Panc1 (cell line): ENCODE measurements around the gene MDH2. TPM values are rescaled to one million over a fixed set of nuclear protein-coding genes. Genes with fewer than 3 reads are reported as not detected.

ENCODE experiments used
- ATAC-seq: fragments of 200-7000 bp; cut with Tn5 transposase; 2 replicates; pipeline ENCODE4 v1.9.1; 2020; ENCODE audit warnings: mild to moderate bottlenecking, moderate library complexity
- BruUV-seq: library from RNA; stranded (reverse); fragments of 400-500 nt; replicated peaks from 2 replicates; lab custom pipeline; 2021; lab: Mats Ljungman, UMichigan
- CTCF ChIA-PET: fragments of 300-600 bp; sonication (Branson Sonifier 250); formaldehyde crosslinking; loops from one replicate; lab custom pipeline; 2022; ENCODE audit warnings: antibody characterized with exemption; lab: Charles Lee
- POLR2A ChIA-PET: fragments of 300-600 bp; sonication (Branson Sonifier 250); formaldehyde crosslinking; loops from one replicate; lab custom pipeline; 2022; ENCODE audit warnings: antibody characterized with exemption; lab: Charles Lee
- DNase-seq: peaks from one replicate; pipeline ENCODE4 v3.0.0-alpha.2; 2010; ENCODE audit warnings: low read depth, low spot score
- H3K27ac ChIP-seq: 2 replicates; pipeline ENCODE4 v1.5.1; 2011; ENCODE audit warnings: mild to moderate bottlenecking, low read length, inconsistent platforms
- H3K27me3 ChIP-seq: fragments of 200-500 bp; sonication (Bioruptor generic); 2 replicates; pipeline ENCODE4 v1.6.0; 2014; ENCODE audit warnings: low read length, inconsistent platforms; ENCODE audit not compliant: control insufficient read depth, insufficient read depth
- H3K36me3 ChIP-seq: fragments of 200-500 bp; sonication (Bioruptor generic); 2 replicates; pipeline ENCODE4 v1.5.1; 2014; ENCODE audit warnings: inconsistent platforms, mild to moderate bottlenecking, low read length, moderate library complexity; ENCODE audit not compliant: control insufficient read depth, insufficient read depth
- H3K4me1 ChIP-seq: 2 replicates; pipeline ENCODE4 v1.5.1; 2011; ENCODE audit warnings: inconsistent platforms, mild to moderate bottlenecking, low read length, moderate library complexity; ENCODE audit not compliant: control insufficient read depth, insufficient read depth
- H3K4me3 ChIP-seq, 2 experiments: 2 replicates each; pipeline ENCODE4 v1.5.1; 2011 to 2012; ENCODE audit warnings: low read depth in 2 of 2, low read length in 2 of 2, mild to moderate bottlenecking in 2 of 2, inconsistent platforms in 1 of 2, moderate library complexity in 1 of 2
- H3K9me3 ChIP-seq: fragments of 200-500 bp; sonication (Bioruptor generic); 2 replicates; pipeline ENCODE4 v1.5.1; 2014; ENCODE audit warnings: low read depth, mild to moderate bottlenecking, inconsistent platforms, low read length, moderate library complexity; ENCODE audit not compliant: control insufficient read depth, insufficient read depth
- CTCF ChIP-seq: fragments of 450-650 bp; IDR thresholded peaks from 2 replicates; pipeline ENCODE4 v1.5.1; 2017; ENCODE audit warnings: mild to moderate bottlenecking
- POLR2AphosphoS5 ChIP-seq: IDR thresholded peaks from 2 replicates; pipeline ENCODE4 v1.6.1; 2012; ENCODE audit warnings: mild to moderate bottlenecking, low read depth, low read length, moderate library complexity
- SIN3A ChIP-seq: IDR thresholded peaks from 2 replicates; pipeline ENCODE4 v1.6.1; 2012; ENCODE audit warnings: low read depth, mild to moderate bottlenecking, low read length, moderate library complexity, borderline replicate concordance; ENCODE audit not compliant: insufficient read depth
- TCF7L2 ChIP-seq: IDR thresholded peaks from 2 replicates; pipeline ENCODE4 v1.6.1; 2011; ENCODE audit warnings: mild to moderate bottlenecking, low read depth, low read length, inconsistent platforms
- in situ Hi-C: cut with HindIII; loops from 2 replicates; pipeline ENCODE4 v1.10.0; 2016; ENCODE audit warnings: low sequenced_read_pairs, low pct_unique_long_range_greater_than_20kb
- intact Hi-C: fragments of 100-400 bp; cut with micrococcal nuclease; formaldehyde crosslinking; loops from one replicate; pipeline ENCODE4 v1.10.0; 2022; ENCODE audit not compliant: unreplicated experiment
- total RNA-seq: library from RNA; stranded (reverse); gene quantifications from one replicate; pipeline ENCODE4 v1.2.1, GENCODE V29; 2021; ENCODE audit not compliant: unreplicated experiment
- TF ChIP-seq, protein P1 (sequence below), 2 experiments: IDR thresholded peaks; 2 replicates each; pipeline ENCODE4 v1.6.1; 2011 to 2012; ENCODE audit warnings: low read depth in 2 of 2, control low read depth in 1 of 2, low read length in 1 of 2, mild to moderate bottlenecking in 1 of 2, moderate library complexity in 1 of 2; ENCODE audit not compliant: insufficient read depth in 1 of 2

The MDH2 gene
- total RNA-seq, 1 experiment from 2014 or later, result 365 TPM

- DNase-seq, result no peak
- H3K4me1 ChIP-seq, result peaks cover 16% of the 10 kb centered on the region
- intact Hi-C loops, result no loop called here
- ChIA-PET CTCF (no interaction called here), POLR2A (no interaction called here)
- in situ Hi-C loops, result no loop called here
- no peak for TF ChIP-seq CTCF
- TF ChIP-seq POLR2AphosphoS5, result no peak
- TF ChIP-seq, protein P1, sequence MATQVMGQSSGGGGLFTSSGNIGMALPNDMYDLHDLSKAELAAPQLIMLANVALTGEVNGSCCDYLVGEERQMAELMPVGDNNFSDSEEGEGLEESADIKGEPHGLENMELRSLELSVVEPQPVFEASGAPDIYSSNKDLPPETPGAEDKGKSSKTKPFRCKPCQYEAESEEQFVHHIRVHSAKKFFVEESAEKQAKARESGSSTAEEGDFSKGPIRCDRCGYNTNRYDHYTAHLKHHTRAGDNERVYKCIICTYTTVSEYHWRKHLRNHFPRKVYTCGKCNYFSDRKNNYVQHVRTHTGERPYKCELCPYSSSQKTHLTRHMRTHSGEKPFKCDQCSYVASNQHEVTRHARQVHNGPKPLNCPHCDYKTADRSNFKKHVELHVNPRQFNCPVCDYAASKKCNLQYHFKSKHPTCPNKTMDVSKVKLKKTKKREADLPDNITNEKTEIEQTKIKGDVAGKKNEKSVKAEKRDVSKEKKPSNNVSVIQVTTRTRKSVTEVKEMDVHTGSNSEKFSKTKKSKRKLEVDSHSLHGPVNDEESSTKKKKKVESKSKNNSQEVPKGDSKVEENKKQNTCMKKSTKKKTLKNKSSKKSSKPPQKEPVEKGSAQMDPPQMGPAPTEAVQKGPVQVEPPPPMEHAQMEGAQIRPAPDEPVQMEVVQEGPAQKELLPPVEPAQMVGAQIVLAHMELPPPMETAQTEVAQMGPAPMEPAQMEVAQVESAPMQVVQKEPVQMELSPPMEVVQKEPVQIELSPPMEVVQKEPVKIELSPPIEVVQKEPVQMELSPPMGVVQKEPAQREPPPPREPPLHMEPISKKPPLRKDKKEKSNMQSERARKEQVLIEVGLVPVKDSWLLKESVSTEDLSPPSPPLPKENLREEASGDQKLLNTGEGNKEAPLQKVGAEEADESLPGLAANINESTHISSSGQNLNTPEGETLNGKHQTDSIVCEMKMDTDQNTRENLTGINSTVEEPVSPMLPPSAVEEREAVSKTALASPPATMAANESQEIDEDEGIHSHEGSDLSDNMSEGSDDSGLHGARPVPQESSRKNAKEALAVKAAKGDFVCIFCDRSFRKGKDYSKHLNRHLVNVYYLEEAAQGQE (IDR thresholded peaks at IDR 0.05; ENCODE audit: insufficient read depth in 1 of 2, low read depth in 2 of 2, low read length in 1 of 2), result no peak
- no peak overlapping the region for H3K4me3 ChIP-seq
- no peak for ATAC-seq
- no peak overlapping the region for H3K27ac ChIP-seq
- H3K36me3 ChIP-seq, result no peaks in the 10 kb centered on the region
- no TSS peak for BruUV-seq
- no peaks in the 10 kb centered on the region for H3K9me3 ChIP-seq
- H3K27me3 ChIP-seq, result no peaks in the 10 kb centered on the region
Observed at GRCh38 chr7:76071316-76072242, 23.7 kb downstream of the MDH2 start.

DNA sequence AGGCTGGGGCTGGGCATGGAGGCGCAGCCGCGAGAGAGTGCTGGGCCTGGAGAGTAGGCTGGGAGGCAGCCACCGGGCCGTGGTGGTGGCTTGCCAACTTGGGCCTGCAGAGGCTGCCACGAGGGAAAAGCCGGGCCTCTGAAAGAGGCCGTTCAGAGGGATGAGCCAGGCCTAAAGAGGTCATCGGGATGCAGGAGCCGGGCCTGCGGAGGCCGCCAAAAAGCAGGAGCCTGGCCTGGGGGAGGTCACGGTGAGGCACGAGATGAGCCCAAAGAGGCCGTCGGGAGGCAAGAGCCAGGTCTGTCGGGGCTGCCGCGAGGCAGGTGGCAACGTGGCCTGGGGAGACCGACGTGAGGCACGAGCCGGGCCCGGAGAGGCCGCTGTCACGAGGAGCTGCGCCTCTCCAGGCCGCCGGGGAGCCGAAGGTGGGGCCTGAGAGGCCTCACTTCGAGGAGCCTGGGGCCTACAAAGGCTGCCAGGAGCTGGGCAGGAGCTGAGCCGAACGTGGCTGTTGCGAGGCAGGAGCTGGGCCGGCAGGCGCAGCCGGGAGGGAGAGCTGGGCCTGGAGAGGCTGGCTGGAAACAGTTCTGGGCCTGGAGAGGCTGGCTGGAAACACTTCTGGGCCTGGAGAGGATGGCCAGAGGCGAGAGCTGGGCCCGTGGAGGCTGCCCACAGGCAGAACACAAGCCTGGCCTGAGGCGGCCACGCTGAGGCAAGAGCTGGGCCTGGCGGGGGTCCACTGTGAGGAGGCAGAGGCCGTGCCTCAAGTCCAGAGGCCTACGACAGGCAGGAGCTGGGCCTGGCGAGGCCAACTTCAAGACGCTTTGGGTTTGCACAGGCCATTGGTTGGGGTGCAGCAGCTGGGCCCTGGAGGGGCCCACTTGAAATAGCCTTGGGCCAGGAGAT, 24.6 kb downstream of the MDH2 start:
- POLR2A ChIA-PET, result no interaction called here
- BruUV-seq, result no TSS peak
- Histone ChIP-seq H3K9me3 (no peaks in the 10 kb centered on the region), H3K4me3 (no peak overlapping the region), H3K36me3 (no peaks in the 10 kb centered on the region), H3K27me3 (no peaks in the 10 kb centered on the region), H3K4me1 (peaks cover 9% of the 10 kb centered on the region), H3K27ac (no peak overlapping the region)
- ATAC-seq (no peak), DNase-seq (no peak)
- CTCF ChIA-PET, result no interaction called here
- TF ChIP-seq TCF7L2 (no peak), CTCF (no peak), SIN3A (no peak), POLR2AphosphoS5 (no peak)
- TF ChIP-seq, protein P1 (IDR thresholded peaks at IDR 0.05; ENCODE audit: insufficient read depth in 1 of 2, low read depth in 2 of 2, low read length in 1 of 2), result no peak
- intact Hi-C loops (no loop called here), in situ Hi-C loops (no loop called here)
